ENCODE measurements around the gene USP8.
"Not testable (repeated sequence)": the region's sequence is repeated elsewhere in the genome, so short reads cannot be mapped to it uniquely, and the experiment has no call there.

Gene USP8

DNA sequence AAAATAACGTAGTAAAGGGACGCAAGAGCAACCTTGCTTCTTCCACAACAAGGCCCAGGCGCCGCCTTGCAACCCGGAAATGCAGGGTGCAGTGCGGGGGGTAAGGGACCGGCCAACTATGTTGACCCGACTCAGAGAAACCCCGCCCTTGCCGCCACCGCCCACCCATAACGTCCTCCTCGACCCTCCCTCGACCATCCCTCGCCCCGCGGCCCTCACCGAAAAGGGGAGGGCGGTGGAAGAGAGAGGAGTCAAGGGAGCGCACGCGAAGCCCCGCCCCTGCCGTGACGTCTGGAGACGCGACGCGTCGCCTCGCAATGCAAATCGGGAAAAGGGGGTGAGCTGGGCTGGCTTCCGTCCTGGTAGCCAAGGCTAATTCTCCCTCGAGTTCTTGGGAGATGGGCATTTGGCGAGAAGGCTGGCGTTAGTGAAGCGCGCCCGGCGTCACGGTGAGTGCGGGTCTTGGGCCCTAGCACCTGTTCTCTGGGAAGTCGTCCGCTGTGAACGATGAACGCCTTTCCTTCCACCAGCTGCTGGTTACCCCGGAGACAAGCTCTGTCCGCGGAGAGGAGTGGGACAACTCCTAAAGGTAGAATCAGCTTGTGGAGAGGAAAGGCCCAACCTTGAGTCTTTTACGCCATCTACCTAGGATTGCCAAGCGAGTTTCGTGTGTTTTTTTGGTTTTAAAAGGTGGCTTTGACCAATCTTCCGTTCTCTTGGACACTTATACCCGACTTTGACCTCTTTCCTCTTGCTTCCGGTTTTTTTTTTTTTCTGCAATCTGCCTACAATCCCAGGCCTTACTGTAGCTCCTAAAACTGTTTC is at the start of gene USP8:
USP8 (plus strand) TSS at position 340 of the 825 bp plus-strand sequence. CDS start 14,669 bp downstream, outside the sequence.
- DNase-seq (ENCODE audit: low spot score): peak; percentile 97

DNA sequence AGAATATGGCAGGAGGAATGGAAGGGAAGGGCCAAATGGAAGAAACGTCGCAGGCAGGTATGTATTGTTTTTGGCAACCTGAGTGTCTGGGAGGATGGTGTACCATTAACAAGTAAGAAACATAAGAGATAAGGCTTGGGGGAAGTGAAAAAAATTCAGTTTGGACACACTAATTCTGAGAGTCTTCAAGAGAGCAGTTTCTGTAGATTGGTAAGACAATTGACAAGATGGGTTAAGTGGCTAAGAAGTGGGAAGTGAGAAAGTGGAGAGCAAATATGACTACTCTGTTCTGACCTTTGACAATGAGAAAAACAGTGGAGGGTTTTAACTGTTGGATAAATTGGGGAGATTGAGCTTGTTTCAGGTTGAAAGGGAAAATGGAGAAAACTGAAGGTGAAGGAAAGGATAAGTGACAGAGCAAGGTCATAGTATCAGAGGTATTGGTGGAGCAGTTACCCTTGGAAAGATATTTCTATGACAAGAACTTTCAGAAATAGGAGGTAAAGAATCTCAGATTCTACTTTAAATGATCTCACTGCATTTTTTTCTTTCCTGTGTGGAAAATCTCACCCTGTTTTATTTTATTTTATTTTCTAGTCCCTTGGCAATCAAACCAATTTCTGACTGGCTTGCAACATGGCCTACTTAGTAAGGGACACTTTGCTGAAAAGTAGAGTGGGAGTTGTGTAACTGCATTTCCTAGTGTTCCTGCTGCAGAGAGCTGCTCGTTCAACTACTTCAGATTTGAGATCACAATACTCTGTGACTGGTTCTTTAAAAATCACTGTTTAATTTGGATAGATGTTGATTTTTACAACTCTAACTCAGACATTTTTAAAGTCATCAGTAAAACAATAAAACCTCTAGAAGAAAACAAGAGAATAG is 46.1 kb upstream of the USP8 start:
- DNase-seq (ENCODE audit: low spot score): peak; percentile 22

DNA sequence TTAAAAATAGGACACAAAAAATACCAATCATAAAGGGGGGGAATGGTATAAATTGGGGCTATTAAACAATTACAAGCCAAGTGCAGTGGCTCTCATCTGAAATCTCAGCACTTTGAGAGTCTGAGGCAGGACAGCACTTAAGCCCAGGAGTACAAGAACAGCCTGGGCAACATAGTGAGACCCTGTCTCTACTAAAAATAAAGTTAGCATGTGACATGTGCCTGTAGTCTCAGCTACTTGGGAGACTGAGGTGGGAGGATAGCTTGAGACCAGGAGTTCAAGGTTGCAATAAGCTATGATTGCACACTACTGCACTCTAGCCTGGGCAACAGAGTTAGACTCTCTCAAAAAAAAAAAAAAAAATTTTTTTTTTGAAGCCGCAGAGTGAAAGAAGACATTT is 45.4 kb upstream of the USP8 start:
- no peak for DNase-seq (ENCODE audit: low spot score)

DNA sequence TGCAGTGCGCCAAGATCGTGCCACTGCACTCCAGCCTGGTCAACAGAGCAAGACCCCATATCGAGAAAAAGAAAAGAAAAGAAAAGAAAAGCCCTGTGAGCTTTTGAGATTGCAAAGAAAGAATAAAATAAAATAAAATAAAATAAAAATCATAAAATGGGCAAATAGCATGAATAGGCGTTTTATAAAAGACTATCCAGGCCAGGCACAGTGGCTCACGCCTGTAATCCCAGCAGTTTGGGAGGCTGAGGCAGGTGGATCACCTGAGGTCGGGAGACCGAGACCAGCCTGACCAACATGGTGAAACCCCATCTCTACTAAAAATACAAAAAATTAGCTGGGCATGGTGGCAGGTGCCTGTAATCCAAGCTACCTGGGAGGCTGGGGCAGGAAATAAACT is 44.8 kb upstream of the USP8 start:
- not testable (repeated sequence) for DNase-seq (ENCODE audit: low spot score)

DNA sequence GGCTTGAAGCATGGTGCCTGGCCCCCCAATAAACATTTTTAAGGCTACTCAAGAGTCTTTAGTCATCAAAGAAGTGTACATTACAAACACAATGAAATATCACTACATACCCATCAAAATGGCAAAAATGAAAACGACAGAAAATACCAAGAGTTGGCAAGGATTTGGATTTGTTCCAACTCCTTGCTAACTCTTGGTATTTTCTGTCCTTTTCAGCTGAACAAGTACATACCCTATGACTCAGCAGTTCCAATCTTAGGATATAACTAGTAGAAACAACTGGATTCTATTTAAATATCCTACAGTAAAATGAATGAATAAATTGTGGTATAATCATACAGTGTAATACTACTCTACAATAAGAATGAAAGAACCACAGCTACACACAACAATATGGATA is 44.1 kb upstream of the USP8 start:
- no peak for DNase-seq (ENCODE audit: low spot score)

DNA sequence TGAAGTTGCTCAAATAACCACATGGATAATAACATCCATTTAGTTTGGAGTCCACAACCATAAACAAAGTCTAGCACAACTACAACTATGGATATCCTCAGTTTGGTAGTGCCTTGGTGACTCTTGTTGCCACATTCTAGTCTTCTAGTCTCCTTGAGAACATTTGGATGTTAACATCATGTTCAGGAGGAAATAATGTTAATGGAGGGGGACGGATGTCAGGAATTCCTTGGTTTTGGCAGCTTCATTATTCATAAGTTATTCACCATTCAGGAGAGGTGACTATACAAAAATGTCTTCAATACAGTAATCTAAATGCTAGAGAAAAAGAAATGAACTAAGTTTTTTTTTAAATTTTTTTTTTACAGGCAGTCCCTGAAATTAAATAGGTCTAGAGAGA is 42.8 kb upstream of the USP8 start:
- DNase-seq (ENCODE audit: low spot score): peak; percentile 14

DNA sequence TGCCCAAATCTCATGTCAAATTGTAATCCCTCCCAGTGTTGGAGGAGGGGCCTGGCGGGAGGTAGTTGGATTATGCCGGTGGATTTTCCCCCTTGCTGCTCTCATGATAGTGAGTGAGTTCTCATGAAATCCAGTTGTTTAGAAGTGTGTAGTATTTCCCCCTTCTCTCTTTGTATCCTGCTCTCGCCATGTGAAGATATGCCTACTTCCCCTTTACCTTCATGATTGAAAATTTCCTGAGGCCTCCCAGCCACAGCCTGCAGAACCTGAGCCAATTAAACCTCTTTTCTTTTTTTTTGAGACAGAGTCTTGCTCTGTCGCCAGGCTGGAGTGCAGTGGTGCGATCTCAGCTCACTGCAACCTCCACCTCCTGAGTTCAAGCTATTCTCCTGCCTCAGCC is 41.8 kb upstream of the USP8 start:
- DNase-seq (ENCODE audit: low spot score): not testable (repeated sequence)

DNA sequence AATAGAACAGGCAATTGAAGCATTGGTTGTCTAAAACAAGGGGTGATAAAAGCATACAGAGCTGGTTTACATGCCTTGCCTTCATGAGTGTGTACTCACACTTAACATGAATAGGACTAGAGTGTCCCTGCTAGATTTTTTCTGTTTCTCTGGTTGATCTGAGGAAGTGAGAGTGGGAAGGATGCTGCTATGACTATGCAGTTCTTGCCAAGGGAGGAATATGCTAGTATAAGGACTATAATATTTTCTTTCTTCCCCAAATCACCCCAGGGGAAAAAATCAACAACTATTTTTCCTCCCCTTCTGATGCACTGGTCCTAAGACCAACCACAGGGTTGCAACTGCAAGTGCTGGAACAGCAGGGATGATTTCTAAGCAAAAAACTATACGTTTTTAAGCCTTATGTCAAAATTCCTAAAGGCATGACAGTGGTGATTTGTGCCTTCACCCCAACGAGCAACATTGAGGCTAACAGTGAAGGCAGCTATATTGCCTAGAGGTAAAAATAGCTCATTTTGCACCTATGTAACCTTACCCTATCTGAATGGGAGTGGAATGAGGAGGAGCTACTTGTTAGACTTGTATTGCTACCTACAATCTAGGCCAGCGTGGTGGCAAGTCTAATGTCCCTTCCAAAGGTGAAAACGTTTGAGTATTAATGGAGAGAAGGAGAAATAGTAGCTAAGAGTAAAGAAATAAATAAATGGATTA is 33.5 kb upstream of the USP8 start:
- no peak for DNase-seq (ENCODE audit: low spot score)

DNA sequence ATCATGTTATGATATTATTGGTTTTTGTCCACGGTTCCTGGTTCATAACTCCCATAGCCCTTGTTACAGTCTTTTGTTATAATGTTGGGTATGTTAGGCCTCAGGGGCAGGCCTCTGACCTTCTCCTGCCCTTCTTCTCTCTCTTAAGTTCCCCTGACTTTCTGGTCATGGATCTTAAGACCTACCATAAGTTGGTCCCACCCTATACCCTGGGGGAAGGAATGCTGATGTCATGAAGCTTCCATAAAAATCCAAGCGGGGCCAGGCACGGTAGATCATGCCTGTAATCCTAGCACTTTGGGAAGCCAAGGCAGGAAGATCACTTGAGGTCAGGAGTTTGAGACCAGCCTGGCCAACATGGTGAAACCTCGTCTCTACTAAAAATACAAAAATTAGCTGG is 32.6 kb upstream of the USP8 start:
- DNase-seq (ENCODE audit: low spot score): not testable (repeated sequence)

DNA sequence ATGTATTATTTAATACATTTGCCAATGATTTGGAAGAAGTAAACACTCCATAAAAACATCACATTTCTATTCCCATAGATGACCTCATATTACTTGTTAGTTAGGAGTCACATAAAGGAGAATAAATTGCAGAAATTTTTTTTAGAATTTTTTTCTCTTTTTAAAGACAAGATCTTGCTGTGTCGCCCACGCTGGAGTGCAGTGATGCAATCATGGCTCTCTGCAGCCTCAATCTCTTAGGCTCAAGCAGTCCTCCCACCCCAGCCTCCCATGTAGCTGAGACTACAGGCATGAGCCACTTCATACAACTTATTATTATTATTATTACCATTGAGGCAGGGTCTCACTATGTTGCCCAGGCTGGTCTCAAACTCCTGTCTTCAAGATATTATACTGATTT is 12.3 kb upstream of the USP8 start:
- DNase-seq (ENCODE audit: low spot score): no peak

DNA sequence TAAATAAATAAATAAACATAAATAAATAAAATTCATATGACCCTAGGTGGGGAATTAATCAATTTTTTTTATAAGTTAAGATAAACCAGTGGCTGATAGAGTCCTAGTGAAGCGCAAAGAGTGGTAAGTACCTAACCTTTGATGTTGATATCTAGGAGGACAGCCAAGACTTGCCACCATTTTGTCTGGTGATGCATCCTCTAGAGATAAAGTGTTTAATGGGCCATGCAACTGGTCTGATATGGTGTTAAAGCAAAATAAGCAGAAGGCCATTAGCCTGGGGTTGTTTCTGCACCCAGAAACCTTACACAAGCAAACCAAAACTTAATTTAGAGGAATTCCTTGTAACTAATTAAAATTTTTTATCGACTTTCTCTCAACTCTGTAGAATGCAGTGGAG is 9.6 kb upstream of the USP8 start:
- no peak for DNase-seq (ENCODE audit: low spot score)

DNA sequence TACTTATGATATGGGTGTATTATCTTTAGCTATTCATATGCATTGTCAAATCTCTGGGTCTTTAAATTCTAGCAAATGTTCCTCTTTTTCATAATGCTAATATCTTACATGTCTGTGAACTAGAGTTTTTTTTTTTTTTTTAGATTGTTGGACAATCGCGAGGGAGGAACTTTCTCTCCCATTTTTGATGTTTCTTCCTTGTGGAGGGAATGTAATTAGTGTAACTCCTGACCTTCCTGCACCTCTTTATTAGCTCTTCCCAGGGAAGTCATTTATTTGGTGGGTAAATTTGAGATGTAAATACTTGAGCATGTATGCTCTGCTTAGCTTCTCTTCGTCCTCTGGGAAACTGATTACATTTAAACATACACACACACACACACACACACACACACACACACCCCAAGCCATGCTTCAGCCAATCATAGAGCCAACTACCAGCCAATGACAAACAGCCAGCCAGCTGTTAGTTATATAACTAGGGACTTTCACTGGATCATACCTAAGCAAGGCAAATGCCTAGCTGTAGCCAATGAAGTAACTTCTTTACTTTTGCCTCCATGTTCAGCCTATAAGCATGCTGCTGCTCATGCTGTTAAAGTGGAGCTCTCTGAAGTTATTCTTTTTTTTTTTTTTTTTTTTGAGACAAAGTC is 8.3 kb upstream of the USP8 start:
- no peak for DNase-seq (ENCODE audit: low spot score)

DNA sequence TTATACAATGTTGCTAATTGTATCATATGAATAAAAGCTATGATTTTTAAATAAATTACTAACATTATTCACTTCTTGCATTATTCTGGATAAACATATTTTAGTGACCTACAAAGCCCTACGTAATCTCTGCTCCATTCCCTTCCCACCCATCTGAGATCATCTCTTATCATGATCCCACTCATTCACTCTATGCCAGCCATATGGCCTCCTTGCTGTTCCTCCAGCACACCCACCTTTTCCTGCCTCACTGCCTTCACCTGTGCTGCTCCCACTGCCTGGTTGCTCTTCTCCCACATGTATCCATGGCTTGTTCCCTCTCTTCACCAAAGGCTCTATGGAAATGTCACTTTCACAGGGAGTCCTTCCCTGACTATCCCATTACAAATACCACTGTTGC is 7.3 kb upstream of the USP8 start:
- DNase-seq (ENCODE audit: low spot score): no peak

DNA sequence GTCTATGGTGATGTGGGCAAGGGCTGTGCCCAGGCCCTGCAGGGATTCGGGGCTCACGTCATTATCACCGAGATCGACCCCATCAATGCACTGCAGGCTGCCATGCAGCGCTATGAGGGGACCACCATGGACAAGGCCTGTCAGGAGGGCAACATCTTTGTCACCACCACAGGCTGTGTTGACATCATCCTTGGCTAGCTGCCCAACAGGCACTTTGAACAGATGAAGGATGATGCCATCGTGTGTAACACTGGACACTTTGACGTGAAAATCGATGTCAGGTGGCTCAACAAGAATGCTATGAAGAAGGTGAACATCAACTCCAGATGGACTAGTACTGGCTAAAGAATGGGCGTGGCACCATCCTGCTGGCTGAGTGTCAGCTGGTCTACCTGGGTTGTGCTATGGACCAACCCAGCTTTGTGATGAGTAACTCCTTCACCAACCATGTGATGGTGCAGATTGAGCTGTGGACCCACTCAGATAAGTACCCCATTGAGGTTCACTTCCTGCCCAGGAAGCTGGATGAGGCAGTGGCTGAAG is 6.1 kb upstream of the USP8 start:
- no peak for DNase-seq (ENCODE audit: low spot score)

DNA sequence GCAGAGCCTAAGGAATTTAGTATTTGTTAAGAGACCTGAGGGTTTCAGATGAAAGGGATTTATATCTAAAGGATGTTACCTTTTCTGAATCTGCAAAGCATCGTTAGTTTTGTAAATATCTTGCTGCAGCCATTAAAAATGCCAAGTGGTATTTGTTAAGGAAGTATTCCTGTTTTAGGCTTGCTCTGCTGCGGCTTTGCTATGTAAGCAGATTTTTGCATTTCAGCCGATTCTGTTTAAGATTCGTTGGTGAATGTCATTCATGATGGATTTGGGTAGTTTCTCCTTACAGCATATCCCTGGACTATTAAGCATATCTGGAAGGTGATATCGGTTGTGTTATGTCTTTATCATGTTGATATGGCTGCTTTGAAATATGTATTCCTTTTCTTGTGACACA is 1.0 kb downstream of the USP8 start:
- DNase-seq (ENCODE audit: low spot score): no peak

DNA sequence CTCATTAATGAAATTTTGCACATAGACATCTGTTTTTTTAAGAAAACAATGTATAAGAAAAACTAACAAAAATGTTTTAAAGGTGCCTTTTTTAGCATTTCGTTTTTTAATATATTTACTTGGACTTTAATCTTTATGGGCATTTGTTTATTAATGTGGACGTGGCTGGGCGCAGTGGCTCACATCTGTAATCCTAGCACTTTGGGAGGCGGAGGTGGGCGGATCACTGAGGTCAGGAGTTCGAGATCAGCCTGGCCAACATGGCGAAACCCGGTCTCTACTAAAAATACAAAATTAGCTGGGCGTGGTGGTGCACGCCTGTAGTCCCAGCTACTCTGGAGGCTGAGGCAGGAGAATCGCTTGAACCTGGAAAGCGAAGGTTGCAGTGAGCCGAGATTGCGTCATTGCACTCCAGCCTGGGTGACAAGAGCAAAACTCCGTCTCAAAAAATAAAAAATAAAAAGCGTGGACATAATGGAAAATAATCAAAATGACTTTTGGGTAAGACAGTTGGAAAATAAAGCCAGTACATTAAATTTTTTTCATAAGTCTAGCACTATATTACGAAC is 1.6 kb downstream of the USP8 start:
- not testable (repeated sequence) for DNase-seq (ENCODE audit: low spot score)

DNA sequence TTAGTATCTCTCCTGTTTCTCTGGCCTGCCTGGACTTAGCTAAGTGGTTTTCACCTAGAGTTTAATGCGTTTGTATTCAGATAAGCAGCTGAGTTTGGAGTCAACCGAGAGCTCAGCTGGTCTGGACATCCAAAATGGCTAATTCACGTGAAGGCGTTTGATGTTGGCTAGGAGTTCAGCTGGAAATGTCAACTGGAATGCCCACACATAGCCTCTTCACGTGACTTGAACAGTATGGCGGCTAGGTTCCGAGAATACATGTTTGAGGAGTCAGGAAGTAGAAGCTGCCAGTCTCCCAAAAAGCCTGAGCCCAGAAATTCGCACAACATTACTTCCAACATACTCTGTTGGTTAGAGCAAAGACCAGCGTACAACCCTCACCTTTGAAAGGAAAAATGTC is 2.2 kb downstream of the USP8 start:
- no peak for DNase-seq (ENCODE audit: low spot score)

DNA sequence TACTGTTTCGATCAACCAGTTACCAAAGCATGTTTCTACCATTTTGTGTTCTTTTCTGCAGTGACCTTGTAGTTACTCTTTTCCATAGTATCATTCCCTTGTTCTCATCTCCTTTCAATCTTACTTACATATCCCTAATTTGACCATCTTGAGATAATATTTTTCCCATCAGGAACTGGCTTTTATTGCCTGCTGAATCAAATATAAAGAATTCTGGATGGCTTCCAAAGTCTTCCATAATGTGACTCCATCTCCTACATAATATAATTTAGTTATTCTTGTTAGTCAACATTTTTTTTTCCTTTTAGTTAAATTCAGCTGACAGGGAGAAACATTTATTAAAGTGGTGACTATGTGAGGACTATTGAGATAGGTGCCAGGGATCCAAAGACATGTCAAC is 7.0 kb downstream of the USP8 start:
- DNase-seq (ENCODE audit: low spot score): no peak

DNA sequence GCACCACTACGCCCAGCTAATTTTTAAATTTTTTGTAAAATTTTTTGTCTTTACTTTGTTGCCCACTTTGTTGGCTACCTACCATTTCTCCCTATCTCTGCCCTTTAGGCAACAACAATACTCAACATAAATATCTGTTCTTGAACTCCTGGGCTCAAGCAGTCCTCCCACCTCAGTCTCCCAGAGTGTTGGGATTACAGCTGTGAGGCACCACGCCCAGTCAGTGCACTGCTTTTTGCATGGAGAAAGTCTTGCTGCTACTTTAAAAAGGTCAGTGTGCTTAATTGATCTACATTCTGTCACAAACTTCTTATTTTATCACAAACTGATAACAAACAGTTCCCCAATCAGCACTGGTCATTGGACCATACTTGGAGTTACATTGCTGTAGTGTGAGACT is 8.0 kb downstream of the USP8 start:
- DNase-seq (ENCODE audit: low spot score): no peak

DNA sequence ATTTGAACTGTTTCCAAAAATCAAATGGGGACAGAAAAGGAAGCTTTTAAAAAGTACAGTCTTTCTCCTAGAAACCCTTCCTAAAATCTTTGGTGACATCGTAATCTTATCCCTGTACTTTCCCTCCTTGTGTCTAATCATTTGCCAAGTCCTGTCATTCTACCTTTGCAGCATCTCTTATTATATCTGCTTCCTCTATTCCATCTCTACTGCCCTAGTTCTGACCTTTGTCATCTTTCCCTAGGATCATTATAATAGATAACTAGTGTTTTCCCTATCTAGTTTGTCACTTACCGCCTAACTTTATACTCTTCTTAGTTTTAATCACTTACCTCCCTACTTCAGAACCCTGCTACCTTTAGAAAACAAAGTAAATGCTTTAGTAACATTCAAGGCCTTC is 11.6 kb downstream of the USP8 start:
- no peak for DNase-seq (ENCODE audit: low spot score)

DNA sequence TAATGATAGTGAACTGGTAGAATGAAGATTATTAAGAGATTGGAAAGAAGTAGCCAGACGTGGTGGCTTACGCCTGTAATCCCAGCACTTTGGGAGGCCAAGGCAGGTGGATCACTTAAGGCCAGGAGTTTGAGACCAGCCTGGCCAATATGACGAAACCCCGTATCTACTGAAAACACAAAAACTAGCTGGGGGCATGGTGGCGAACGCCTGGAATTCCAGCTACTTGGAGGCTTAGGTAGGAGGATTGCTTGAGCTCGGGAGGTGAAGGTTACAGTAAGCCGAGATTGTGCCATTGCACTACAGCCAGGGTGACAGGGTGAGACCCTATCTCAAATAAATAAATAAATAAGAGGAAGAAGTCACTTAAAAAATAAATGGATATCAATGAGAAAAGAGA is 14.0 kb downstream of the USP8 start:
- DNase-seq (ENCODE audit: low spot score): no peak
